ENCODE results near the gene PPP5C. TPM values are rescaled to one million over a fixed set of nuclear protein-coding genes. Genes with fewer than 3 reads are reported as not detected.
A peak's percentile ranks its signal among the peaks of the same experiment; 100 is the strongest.

PPP5C gene
- total RNA-seq, 1 donor from 2014 or later: 114 TPM

DNA sequence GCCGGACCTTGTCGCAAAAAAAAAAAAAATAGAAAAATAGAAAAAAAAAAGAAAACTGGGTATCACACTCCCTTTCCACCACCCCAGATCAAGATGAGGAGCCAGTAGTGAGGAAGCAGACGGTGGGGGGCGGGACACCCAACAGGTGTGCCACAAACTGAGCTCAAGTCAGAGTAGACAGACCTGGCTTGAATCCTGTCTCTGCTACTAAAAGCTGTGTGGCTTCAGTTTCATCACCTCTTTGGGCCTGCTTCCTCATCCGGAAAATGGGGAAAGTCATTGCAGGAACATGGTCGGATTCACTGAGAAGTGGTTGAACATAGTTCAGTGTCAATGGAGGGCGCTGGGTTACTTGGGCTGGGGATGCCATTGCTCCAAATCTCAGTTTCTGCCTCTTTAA lies 47.2 kb upstream of the PPP5C start:
- Mint-ChIP-seq H3K4me3 (peak overlapping the region; percentile 64), H3K4me1 (peaks cover 28% of the 10 kb centered on the region)
- no peak for DNase-seq (ENCODE audit: low read depth, low spot score)

DNA sequence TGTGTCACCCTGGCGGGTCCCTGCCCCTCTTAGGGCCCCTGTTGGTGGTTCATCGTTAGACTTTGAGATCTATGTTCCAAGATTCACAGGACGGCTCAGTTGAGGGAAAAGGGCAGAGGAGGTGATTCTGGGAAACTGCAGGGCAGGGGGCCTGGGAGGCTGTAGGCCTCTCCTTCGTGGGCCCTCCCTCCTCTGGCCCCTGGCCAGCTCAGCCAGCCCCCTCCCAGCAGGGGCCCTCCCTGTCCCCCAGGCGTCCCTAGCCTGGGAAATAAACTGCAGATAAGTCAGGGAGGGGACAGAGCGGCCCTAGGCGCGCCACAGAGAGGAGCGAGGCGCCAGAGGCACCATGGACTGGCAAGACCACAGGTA lies 43.6 kb upstream of the PPP5C start:
- Mint-ChIP-seq H3K4me3 (no peak overlapping the region), H3K27ac (ENCODE audit: unreplicated experiment) (no peak overlapping the region), H3K4me1 (peaks cover 25% of the 10 kb centered on the region), H3K9me3 (peaks cover 6% of the 10 kb centered on the region), H3K27me3 (ENCODE audit: low read depth) (peaks cover 4% of the 10 kb centered on the region), H3K36me3 (ENCODE audit: low read depth) (peaks cover 8% of the 10 kb centered on the region)
- TF ChIP-seq, protein P1, sequence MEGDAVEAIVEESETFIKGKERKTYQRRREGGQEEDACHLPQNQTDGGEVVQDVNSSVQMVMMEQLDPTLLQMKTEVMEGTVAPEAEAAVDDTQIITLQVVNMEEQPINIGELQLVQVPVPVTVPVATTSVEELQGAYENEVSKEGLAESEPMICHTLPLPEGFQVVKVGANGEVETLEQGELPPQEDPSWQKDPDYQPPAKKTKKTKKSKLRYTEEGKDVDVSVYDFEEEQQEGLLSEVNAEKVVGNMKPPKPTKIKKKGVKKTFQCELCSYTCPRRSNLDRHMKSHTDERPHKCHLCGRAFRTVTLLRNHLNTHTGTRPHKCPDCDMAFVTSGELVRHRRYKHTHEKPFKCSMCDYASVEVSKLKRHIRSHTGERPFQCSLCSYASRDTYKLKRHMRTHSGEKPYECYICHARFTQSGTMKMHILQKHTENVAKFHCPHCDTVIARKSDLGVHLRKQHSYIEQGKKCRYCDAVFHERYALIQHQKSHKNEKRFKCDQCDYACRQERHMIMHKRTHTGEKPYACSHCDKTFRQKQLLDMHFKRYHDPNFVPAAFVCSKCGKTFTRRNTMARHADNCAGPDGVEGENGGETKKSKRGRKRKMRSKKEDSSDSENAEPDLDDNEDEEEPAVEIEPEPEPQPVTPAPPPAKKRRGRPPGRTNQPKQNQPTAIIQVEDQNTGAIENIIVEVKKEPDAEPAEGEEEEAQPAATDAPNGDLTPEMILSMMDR (conservative IDR thresholded peaks at IDR 0.05): no peak
- no peak for DNase-seq (ENCODE audit: low read depth, low spot score)

More for the DNA sequence above, 47.2 kb upstream of the PPP5C start:
- no peaks in the 10 kb centered on the region for H3K36me3 Mint-ChIP-seq (ENCODE audit: low read depth)
- no peak overlapping the region for H3K27ac Mint-ChIP-seq (ENCODE audit: unreplicated experiment)
- H3K27me3 Mint-ChIP-seq (ENCODE audit: low read depth): peaks cover 20% of the 10 kb centered on the region
- TF ChIP-seq, protein P1 (conservative IDR thresholded peaks at IDR 0.05): no peak
- H3K9me3 Mint-ChIP-seq: no peaks in the 10 kb centered on the region

DNA sequence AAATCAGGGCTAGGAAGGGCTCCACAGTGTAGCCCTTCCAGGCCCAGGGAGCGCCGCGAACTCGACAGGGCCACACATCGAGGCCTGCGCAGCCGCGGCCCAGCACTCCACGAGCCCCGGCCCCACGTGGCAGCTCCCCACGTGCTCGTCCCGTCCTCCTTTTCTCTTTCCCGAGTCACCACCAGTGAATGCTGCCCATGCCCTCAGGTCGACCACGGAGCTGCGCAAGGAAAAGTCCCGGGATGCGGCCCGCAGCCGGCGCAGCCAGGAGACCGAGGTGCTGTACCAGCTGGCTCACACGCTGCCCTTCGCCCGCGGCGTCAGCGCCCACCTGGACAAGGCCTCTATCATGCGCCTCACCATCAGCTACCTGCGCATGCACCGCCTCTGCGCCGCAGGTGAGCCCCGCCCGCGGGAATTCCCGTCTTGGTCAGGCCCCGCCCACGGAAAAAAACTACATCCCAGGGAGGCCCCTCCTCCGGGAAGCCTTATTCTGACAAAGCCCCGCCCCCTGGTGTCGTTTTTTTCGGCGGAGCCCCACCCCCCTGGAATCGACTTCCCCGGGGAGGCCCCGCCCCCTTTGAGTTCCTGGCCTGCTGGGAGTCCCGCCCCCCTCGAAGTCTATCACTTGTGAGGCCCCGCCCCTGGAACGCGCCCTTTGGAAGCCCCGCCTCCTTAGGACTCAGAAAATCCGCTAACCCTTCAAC lies 43.0 kb upstream of the PPP5C start:
- DNase-seq (ENCODE audit: low read depth, low spot score): peak; percentile 64
- TF ChIP-seq, protein P1 (conservative IDR thresholded peaks at IDR 0.05): no peak
- peak overlapping the region; percentile 45 for H3K4me3 Mint-ChIP-seq
- peaks cover 6% of the 10 kb centered on the region for H3K9me3 Mint-ChIP-seq
- H3K36me3 Mint-ChIP-seq (ENCODE audit: low read depth): peaks cover 8% of the 10 kb centered on the region
- peaks cover 25% of the 10 kb centered on the region for H3K4me1 Mint-ChIP-seq
- peaks cover 4% of the 10 kb centered on the region for H3K27me3 Mint-ChIP-seq (ENCODE audit: low read depth)
- no peak overlapping the region for H3K27ac Mint-ChIP-seq (ENCODE audit: unreplicated experiment)

DNA sequence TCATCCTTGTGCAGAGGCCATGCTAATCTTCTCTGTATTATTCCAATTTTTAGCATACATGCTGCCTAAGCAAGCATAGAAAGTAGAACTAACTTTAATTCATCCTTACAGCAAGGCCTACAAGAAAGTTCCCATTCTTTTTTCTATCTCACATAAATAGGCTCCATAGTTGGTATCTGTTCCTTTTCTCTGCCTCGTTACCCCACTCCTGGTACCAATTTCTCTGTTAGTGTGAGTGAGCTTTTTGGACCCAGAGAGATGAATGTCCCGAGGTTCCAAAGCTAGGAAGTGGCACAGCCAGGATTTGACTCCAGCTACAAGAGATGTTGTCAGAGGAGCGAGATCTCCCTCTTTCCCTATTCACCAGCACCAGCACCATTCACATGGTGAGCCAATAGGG lies 40.4 kb upstream of the PPP5C start:
- H3K27me3 Mint-ChIP-seq (ENCODE audit: low read depth): peaks cover 4% of the 10 kb centered on the region

DNA sequence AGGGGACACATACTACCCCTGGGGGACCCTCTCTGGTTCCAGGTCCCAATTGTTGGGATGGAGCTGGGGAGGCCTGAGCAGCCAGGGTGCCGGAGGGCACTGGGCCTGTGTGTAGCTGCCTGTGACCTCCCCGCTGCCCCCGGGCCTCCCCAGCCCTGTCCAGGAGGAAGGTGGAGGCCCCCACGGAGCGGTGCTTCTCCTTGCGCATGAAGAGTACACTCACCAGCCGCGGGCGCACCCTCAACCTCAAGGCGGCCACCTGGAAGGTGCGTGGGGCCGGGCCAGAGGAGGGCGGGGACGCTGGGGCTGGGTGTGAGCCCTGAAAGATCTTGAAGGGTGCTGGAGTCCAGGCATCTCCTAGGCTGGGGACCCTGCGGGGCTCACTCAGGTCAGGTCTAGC lies 38.4 kb upstream of the PPP5C start:
- Mint-ChIP-seq H3K9me3 (peaks cover 6% of the 10 kb centered on the region), H3K4me1 (peaks cover 7% of the 10 kb centered on the region), H3K4me3 (no peak overlapping the region), H3K27me3 (ENCODE audit: low read depth) (peaks cover 4% of the 10 kb centered on the region), H3K27ac (ENCODE audit: unreplicated experiment) (no peak overlapping the region), H3K36me3 (ENCODE audit: low read depth) (peaks cover 10% of the 10 kb centered on the region)
- TF ChIP-seq, protein P1 (conservative IDR thresholded peaks at IDR 0.05): no peak
- no peak for DNase-seq (ENCODE audit: low read depth, low spot score)

More for the DNA sequence above, 40.4 kb upstream of the PPP5C start:
- Mint-ChIP-seq H3K36me3 (ENCODE audit: low read depth) (peaks cover 10% of the 10 kb centered on the region), H3K27ac (ENCODE audit: unreplicated experiment) (no peak overlapping the region), H3K9me3 (peaks cover 6% of the 10 kb centered on the region), H3K4me3 (no peak overlapping the region), H3K4me1 (peaks cover 12% of the 10 kb centered on the region)
- TF ChIP-seq, protein P1 (conservative IDR thresholded peaks at IDR 0.05): no peak
- DNase-seq (ENCODE audit: low read depth, low spot score): no peak

Measured in neural crest cell (in vitro differentiated cells).